Activated CD8-positive, alpha-beta memory T cell treated with anti-CD3 and anti-CD28 coated beads for 1 hour (primary cell): Measurements from ENCODE around the gene SPPL2B.
"Not testable (repeated sequence)": the region's sequence is repeated elsewhere in the genome, so short reads cannot be mapped to it uniquely, and the experiment has no call there.

Experiments used
- DNase-seq, 2 donors: peaks; one replicate each; pipeline ENCODE4 v3.0.0-alpha.2; 2020; ENCODE audit warnings: low read depth in 1 of 2; ENCODE audit errors: extremely low read depth in 1 of 2

SPPL2B gene

DNA sequence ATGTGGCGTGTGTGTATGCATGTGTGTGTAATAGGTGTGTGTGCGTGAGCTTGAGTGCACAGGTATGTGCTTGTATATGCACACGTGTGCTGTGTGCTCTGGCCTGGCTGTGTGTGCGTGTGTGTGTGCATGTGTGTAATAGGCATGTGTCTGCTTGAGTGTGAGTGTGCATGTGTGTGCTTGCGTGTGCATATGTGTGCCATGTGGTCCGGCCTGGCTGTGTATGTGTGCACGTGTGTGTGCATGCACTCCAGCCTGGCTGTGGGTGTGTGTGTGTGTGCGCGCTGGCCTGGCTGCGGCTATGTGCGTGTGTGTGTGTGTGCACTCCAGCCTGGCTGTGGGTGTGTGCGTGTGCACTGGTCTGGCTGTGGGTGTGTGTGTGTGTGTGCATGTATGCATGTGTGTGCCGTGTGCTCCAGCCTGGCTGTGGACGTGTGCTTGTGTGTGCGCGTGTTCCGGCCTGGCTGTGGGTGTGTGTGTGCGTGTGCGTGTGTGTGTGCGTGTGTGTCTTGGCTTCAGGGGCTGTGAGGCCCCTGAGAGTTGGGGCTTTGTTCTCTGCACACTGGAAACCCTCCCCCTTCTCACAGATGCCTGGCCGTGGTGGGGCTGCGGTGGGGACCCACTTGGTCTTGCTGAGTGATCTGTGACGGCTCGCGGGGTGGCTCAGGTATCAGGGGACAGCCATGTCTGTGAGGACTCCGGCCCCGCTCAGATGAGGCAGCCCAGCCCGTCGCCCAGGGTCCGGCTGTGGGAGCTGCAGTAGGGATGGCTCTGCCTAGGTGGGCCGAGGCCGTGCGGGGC, 8.2 kb downstream of the SPPL2B start:
- DNase-seq, result no peak

DNA sequence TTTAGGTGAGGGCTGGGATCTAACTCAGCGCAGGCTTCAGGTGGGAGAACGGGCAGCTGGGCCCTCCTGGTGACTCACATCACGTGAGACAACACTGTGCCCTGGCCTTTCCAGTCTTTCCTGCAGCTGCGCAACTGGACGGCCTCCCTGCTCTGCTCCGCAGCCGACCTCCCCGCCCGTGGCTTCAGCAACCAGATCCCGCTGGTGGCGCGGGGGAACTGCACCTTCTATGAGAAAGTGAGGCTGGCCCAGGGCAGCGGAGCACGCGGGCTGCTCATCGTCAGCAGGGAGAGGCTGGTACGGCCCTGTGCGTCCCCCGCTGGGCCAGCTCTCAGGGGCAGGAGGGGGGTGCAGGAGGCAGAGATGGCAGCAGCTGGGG, 8.8 kb downstream of the SPPL2B start:
- no peak for DNase-seq

GRCh38 chr19:2338055-2338615, 9.7 kb downstream of the SPPL2B start:
- no peak for DNase-seq

- no peak for DNase-seq
These were observed 10.5 kb downstream of the SPPL2B start for GRCh38 chr19:2338751-2339643.

- no peak for DNase-seq
These were observed 11.3 kb downstream of the SPPL2B start for GRCh38 chr19:2339644-2340310.

DNA sequence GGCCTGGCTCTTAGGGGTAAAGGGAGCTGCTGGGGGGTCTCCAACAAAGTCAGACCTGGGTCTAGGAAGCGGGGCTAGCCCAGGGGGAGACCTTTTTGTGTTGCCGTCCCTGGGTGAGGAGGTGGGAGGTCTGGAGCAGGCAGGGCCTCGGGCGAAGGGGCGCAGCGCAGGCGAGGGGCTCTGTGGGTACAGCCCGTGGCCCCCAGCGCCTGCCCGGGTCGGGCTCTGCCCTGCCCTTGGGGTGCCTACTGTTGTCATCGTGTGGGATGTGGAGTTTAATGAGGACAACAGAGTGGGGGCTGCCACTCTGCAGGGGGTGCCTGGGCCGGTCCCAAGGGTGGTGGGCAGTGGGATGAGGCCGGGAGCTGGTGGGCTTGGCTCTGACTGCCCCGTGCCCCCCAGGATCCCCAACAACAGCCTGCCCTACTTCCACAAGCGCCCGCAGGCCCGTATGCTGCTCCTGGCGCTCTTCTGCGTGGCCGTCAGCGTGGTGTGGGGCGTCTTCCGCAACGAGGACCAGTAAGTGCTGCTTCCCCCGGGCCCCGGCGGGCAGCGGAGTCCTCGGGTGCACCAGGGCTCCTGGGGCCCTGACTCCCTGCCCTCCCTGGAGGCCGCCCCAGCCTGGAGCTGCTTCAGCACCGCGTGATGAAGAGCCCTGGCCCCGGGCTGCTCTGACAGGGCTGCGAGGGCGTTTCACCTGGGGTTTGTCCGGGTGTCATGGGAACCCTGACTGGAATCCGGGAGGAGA, 12.2 kb downstream of the SPPL2B start:
- no peak for DNase-seq

DNA sequence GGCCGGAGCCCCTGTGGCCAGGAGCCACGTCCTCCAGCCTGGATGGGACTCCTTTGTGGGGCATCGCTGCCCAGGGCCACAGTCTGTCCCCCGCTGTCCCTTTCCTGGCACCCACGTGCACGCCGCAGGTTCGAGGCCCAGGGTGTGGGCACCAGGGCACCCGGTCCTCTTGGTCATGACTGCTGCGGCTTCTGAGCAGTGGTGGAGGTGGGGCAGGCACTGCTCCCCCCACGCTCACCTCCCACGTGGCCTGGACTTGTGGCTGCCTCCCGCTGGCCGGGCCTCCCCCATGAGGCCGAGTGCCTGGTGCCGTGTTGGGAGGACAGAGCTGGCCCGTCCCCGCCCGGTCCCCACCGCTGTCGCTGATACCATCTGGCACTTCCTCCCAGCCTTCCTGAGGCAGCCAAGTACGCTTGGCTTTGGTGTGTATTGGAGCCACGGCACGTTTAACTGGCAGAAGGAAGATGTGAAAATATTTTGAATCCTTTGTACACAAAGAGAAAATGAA, 12.8 kb downstream of the SPPL2B start:
- DNase-seq, result no peak

DNA sequence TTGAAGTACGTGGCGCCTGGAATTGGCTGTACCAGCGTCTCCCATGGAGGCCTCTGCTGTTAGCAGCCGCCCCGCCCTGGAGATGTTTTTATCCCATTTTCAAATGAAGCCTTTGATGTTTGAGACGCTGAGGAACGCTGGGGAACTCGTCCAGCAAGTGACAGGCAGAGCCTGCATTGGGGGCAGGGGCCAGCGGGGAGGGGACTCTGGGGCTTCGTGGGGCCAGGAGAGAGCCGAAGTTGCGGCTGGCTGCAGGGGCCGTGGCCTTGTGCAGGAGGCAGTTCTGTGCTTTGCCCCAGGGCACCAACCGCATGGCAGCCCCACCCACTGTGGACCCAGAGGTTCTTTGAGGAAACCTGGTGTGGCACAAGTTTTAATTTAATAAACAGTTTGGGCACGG, 13.5 kb downstream of the SPPL2B start:
- DNase-seq, result no peak

- no peak for DNase-seq
These were observed 14.3 kb downstream of the SPPL2B start for GRCh38 chr19:2342656-2343288.

DNA sequence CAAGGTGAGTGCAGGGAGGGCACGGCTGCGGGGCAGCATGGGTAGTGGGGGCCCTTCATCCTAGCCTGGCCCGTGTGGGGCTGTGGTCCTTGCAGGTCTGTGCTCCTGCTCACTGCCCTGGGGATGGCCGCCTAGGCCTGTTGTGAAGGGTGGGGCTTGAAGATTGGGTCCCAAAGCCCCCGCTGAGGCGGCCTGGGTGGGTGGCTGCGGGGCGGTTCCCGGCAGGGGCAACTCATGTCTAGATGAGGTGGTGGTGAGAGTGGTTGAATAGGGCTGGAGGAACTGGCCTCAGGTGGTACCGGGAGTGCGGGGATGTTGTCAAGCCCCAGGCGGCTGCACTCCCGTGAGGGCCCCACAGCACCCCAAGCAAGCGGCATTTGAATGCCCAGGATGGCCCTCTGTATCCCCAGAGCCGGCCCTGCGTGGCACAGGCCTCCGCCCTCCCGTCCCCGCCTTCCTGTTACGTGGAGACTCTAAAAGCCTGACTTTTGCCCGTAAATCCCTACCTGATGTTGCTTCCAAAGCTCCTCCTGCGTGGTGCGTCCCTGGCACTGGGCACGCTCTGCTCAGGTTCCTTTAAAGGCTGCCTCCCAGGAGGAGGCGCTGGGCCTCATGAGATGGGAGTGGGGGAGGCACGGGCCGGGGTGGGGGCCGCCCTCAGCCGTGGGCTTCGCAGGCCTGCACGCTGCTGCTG, 15.0 kb downstream of the SPPL2B start:
- no peak for DNase-seq

DNA sequence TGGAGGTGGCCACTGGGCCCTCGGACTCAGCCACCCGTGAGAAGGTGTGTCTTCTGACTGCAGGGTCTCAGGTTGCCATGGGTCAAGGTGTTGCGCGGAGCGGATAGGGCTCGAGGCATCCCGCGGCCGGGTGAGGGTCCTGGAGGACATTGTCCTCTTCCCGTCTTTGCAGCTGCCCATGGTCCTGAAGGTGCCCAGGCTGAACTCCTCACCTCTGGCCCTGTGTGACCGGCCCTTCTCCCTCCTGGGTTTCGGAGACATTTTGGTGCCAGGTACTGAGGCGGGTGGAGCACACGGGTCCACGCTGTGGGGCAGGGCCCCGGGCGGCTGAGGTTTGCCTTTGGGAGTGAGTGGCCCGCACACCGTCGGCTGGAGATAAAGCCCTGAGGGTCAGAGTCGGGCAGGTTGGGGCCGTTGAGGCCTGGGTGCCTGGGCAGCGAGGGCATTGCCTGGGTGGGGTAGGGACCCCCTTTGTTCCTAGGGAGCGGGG, 15.9 kb downstream of the SPPL2B start:
- no peak for DNase-seq

- DNase-seq, result no peak
These were observed 16.6 kb downstream of the SPPL2B start for GRCh38 chr19:2345076-2345475.

DNA sequence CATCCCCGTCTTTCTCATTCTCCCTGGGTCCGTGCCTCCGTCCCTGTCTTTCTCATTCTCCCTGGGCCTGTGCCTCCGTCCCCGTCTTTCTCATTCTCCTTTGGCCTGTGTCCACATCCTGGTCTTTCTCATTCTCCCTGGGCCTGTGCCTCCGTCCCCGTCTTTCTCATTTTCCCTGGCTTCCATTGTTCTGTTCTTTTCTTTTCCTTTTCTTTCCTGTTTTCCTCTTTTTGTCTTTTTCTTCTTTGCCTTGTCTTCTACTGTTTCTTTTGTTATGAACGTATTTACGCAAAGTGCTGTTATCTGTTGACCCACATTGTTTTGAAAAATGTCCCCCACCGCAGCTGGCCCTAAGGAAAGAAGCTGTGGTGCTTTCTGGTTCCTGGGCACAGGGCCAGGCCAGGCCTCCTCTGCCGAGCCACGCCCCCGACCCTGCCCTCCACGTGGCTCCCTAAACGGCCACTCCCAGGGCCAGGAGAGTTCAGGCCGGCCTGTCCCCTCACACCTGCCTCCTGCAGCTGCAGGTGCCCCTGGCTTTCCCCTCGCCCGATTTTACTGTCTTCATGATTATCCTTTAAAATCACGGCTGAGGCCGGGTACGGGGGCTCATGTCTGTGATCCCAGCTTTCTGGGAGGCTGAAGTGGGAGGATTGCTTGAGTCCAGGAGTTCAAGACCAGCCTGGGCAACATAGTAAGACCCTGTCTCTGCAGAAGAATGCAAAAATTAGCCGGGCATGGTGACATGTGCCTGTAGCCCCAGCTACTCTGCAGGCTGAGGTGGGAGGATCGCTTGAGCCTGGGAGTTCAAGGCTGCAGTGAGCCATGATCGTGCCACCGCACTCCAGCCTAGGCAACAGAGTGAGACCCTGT, 17.5 kb downstream of the SPPL2B start:
- DNase-seq, result no peak

DNA sequence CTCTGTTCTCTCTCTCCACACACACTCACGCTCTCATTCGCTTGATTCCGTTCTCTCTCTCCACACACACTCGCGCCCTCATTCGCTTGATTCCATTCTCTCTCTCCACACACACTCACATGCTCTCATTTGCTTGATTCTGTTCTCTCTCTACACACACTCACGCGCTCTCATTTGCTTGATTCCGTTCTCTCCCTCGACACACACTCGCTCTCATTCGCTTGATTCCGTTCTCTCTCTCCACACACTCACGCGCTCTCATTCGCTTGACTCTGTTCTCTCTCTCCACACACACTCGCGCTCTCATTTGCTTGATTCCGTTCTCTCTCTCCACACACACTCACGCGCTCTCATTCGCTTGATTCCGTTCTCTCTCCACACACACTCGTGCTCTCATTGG, 21.3 kb downstream of the SPPL2B start:
- DNase-seq, result not testable (repeated sequence)

DNA sequence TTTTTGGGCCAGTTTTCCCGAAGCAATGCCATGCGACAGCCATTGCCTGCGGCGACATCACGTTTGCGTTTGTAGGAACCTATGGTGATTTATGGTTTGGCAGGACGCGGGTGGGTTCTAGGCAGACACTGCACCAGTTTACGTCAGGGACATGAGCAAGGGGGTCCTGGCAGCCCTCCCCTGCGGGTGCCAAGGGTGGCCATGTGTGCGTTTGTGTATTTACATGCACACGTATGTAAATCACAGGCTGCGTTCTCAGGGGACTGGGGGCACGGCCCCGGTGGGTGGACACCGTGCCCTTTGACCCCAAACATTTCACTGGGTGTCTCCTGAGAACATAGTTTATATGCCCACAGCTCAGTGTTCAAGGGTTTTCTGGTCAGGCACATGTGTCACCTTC, 22.2 kb downstream of the SPPL2B start:
- DNase-seq, result no peak

GRCh38 chr19:2351591-2351990, 23.1 kb downstream of the SPPL2B start:
- DNase-seq, result no peak

GRCh38 chr19:2352121-2352520, 23.6 kb downstream of the SPPL2B start:
- DNase-seq, result no peak
